Activated CD4-positive, alpha-beta T cell treated with anti-CD3 and anti-CD28 coated beads for 36 hours (primary cell): ENCODE measurements around the gene FTL. TPM values are rescaled to one million over a fixed set of nuclear protein-coding genes. Genes with fewer than 3 reads are reported as not detected.

Experiments
- ATAC-seq: fragments of 200-7000 bp; cut with Tn5 transposase; one replicate; pipeline ENCODE4 v1.10.0; 2021; ENCODE audit warnings: mild to moderate bottlenecking, moderate library complexity
- CTCF ChIA-PET: fragments of 350-600 bp; sonication (Branson Sonifier 250); formaldehyde crosslinking; loops from one replicate; lab custom pipeline; 2021; ENCODE audit warnings: antibody characterized with exemption; lab: Charles Lee
- POLR2A ChIA-PET: fragments of 350-600 bp; sonication (Branson Sonifier 250); formaldehyde crosslinking; loops from one replicate; lab custom pipeline; 2021; ENCODE audit warnings: antibody characterized with exemption, inconsistent platforms; lab: Charles Lee
- DNase-seq: peaks from one replicate; pipeline ENCODE4 v3.0.0-alpha.2; 2020
- H3K27ac Mint-ChIP-seq: one replicate; pipeline ENCODE4 v1.8.0; 2021; ENCODE audit warnings: mixed read lengths
- H3K27me3 Mint-ChIP-seq: one replicate; pipeline ENCODE4 v1.8.0; 2021; ENCODE audit warnings: mixed read lengths
- H3K36me3 Mint-ChIP-seq: one replicate; pipeline ENCODE4 v1.8.0; 2021; ENCODE audit warnings: low read depth, mixed read lengths
- H3K4me1 Mint-ChIP-seq: one replicate; pipeline ENCODE4 v1.8.0; 2021; ENCODE audit warnings: mixed read lengths
- H3K4me3 Mint-ChIP-seq: one replicate; pipeline ENCODE4 v1.8.0; 2021; ENCODE audit warnings: mild to moderate bottlenecking, moderate library complexity, mixed read lengths
- H3K9me3 Mint-ChIP-seq: one replicate; pipeline ENCODE4 v1.8.0; 2021; ENCODE audit warnings: low read depth, mixed read lengths
- intact Hi-C, 2 experiments: fragments of 100-400 bp; cut with DNase I in 1 of 2; cut with micrococcal nuclease in 1 of 2; formaldehyde crosslinking; loops; one replicate each; pipeline versions ENCODE4 v1.14.2 to v1.15.1; 2022 to 2024; cut with DNase I, micrococcal nuclease
- total RNA-seq, 2 experiments: library from RNA; stranded (reverse); gene quantifications; one replicate each; pipeline ENCODE4 v1.2.3, GENCODE V29; 2021

The FTL gene
- total RNA-seq, 2 experiments from 2014 or later = 809 to 1,111 TPM

GRCh38 chr19:48977061-48977460 lies 12.0 kb downstream of the FTL start:
- ChIA-PET CTCF (interaction anchor here (0.7 to 6.0 kb wide), 6 partner anchors 8 to 330 kb away, joined by 3 to 45 read pairs (median 4); partner anchors contain the start of genes GYS1 and RUVBL2), POLR2A (no interaction called here)
- H3K4me1 Mint-ChIP-seq = peaks cover 6% of the 10 kb centered on the region
- H3K4me3 Mint-ChIP-seq = no peak overlapping the region
- ATAC-seq (no peak), DNase-seq (no peak)
- no peak overlapping the region for H3K27ac Mint-ChIP-seq
- no peaks in the 10 kb centered on the region for H3K9me3 Mint-ChIP-seq
- no peaks in the 10 kb centered on the region for H3K27me3 Mint-ChIP-seq
- peaks cover 33% of the 10 kb centered on the region for H3K36me3 Mint-ChIP-seq
- intact Hi-C loops = no loop called here

GRCh38 chr19:48982280-48982679 lies 17.2 kb downstream of the FTL start:
- no peak overlapping the region for H3K27ac Mint-ChIP-seq
- H3K4me3 Mint-ChIP-seq = no peak overlapping the region
- ATAC-seq (no peak), DNase-seq (no peak)
- intact Hi-C loops = no loop called here
- POLR2A ChIA-PET = no interaction called here
- H3K4me1 Mint-ChIP-seq = peaks cover 8% of the 10 kb centered on the region
- H3K27me3 Mint-ChIP-seq = no peaks in the 10 kb centered on the region
- peaks cover 30% of the 10 kb centered on the region for H3K36me3 Mint-ChIP-seq
- H3K9me3 Mint-ChIP-seq = no peaks in the 10 kb centered on the region
- CTCF ChIA-PET = interaction anchor here (2.2 kb wide), 1 partner anchor 11 kb away, joined by 11 read pairs; the partner anchor contains the start of genes GYS1 and RUVBL2

- DNase-seq = no peak
- no peak overlapping the region for H3K4me3 Mint-ChIP-seq
- intact Hi-C loops = no loop called here
- ChIA-PET POLR2A (no interaction called here), CTCF (interaction anchor here (0.6 to 2.0 kb wide), 3 partner anchors 8 to 213 kb away, joined by 3 to 6 read pairs (median 4); no protein-coding TSS in a partner anchor)
- no peaks in the 10 kb centered on the region for H3K27me3 Mint-ChIP-seq
- H3K27ac Mint-ChIP-seq = no peak overlapping the region
- peaks cover 18% of the 10 kb centered on the region for H3K4me1 Mint-ChIP-seq
- ATAC-seq = no peak
- peaks cover 42% of the 10 kb centered on the region for H3K36me3 Mint-ChIP-seq
- H3K9me3 Mint-ChIP-seq = no peaks in the 10 kb centered on the region
Observed at GRCh38 chr19:48985711-48986110, 20.6 kb downstream of the FTL start.

- CTCF ChIA-PET = interaction anchor here (0.7 to 2.0 kb wide), 3 partner anchors 9 to 169 kb away, joined by 3 to 6 read pairs (median 5); partner anchors contain the start of gene HRC
- H3K4me1 Mint-ChIP-seq = peaks cover 23% of the 10 kb centered on the region
- POLR2A ChIA-PET = no interaction called here
- intact Hi-C loops = no loop called here
- H3K27ac Mint-ChIP-seq = no peak overlapping the region
- H3K9me3 Mint-ChIP-seq = no peaks in the 10 kb centered on the region
- ATAC-seq = no peak
- H3K36me3 Mint-ChIP-seq = peaks cover 43% of the 10 kb centered on the region
- H3K27me3 Mint-ChIP-seq = no peaks in the 10 kb centered on the region
- H3K4me3 Mint-ChIP-seq = no peak overlapping the region
- no peak for DNase-seq
Observed at GRCh38 chr19:48986211-48986610, 21.1 kb downstream of the FTL start.

GRCh38 chr19:48987323-48987722 lies 22.2 kb downstream of the FTL start:
- ATAC-seq (peak; percentile 38), DNase-seq (no peak)
- Mint-ChIP-seq H3K9me3 (no peaks in the 10 kb centered on the region), H3K4me1 (peaks cover 29% of the 10 kb centered on the region), H3K4me3 (no peak overlapping the region), H3K36me3 (peaks cover 38% of the 10 kb centered on the region), H3K27ac (peak overlapping the region; percentile 53), H3K27me3 (no peaks in the 10 kb centered on the region)
- POLR2A ChIA-PET = interaction anchor here (0.6 to 0.9 kb wide), 2 partner anchors 101 to 107 kb away, joined by 3 to 5 read pairs; no protein-coding TSS in a partner anchor
- intact Hi-C loops = no loop called here
- CTCF ChIA-PET = interaction anchor here (0.6 to 2.0 kb wide), 4 partner anchors 10 to 21 kb away, joined by 3 to 6 read pairs (median 4); no protein-coding TSS in a partner anchor

- no peaks in the 10 kb centered on the region for H3K9me3 Mint-ChIP-seq
- H3K27ac Mint-ChIP-seq = peak overlapping the region; percentile 20
- no peak for DNase-seq
- intact Hi-C loops = no loop called here
- H3K36me3 Mint-ChIP-seq = peaks cover 36% of the 10 kb centered on the region
- no peak overlapping the region for H3K4me3 Mint-ChIP-seq
- H3K4me1 Mint-ChIP-seq = peaks cover 30% of the 10 kb centered on the region
- H3K27me3 Mint-ChIP-seq = no peaks in the 10 kb centered on the region
- POLR2A ChIA-PET = no interaction called here
- no peak for ATAC-seq
- CTCF ChIA-PET = no interaction called here
Observed at GRCh38 chr19:48988286-48988685, 23.2 kb downstream of the FTL start.

GRCh38 chr19:48988860-48989259 lies 23.8 kb downstream of the FTL start:
- ATAC-seq (no peak), DNase-seq (no peak)
- Mint-ChIP-seq H3K27me3 (no peaks in the 10 kb centered on the region), H3K4me1 (peaks cover 33% of the 10 kb centered on the region), H3K9me3 (no peaks in the 10 kb centered on the region), H3K4me3 (no peak overlapping the region), H3K27ac (no peak overlapping the region), H3K36me3 (peaks cover 37% of the 10 kb centered on the region)
- ChIA-PET CTCF (interaction anchor here (0.7 to 1.6 kb wide), 2 partner anchors 18 to 98 kb away, joined by 3 to 4 read pairs; no protein-coding TSS in a partner anchor), POLR2A (no interaction called here)
- intact Hi-C loops = no loop called here

- Mint-ChIP-seq H3K9me3 (no peaks in the 10 kb centered on the region), H3K27me3 (no peaks in the 10 kb centered on the region), H3K36me3 (peaks cover 40% of the 10 kb centered on the region), H3K4me1 (peaks cover 41% of the 10 kb centered on the region), H3K4me3 (no peak overlapping the region), H3K27ac (peak overlapping the region; percentile 64)
- POLR2A ChIA-PET = no interaction called here
- intact Hi-C loops = loop anchor here (5.0 to 10.0 kb wide), 4 partner anchors 155 to 688 kb away; partner anchors contain the start of genes EMP3 (in 1 of the 2), PRMT1 (in 1 of the 2) and PRR12 (in 1 of the 2)
- ATAC-seq = no peak
- DNase-seq = no peak
- CTCF ChIA-PET = interaction anchor here (0.7 to 1.6 kb wide), 3 partner anchors 9 to 98 kb away, joined by 3 to 4 read pairs (median 3); no protein-coding TSS in a partner anchor
Observed at GRCh38 chr19:48989701-48990291, 24.7 kb downstream of the FTL start.

GRCh38 chr19:48990400-48990799 lies 25.3 kb downstream of the FTL start:
- peaks cover 47% of the 10 kb centered on the region for H3K4me1 Mint-ChIP-seq
- intact Hi-C loops = loop anchor here (5.0 to 10.0 kb wide), 4 partner anchors 154 to 687 kb away; partner anchors contain the start of genes EMP3 (in 1 of the 2), PRMT1 (in 1 of the 2) and PRR12 (in 1 of the 2)
- POLR2A ChIA-PET = no interaction called here

GRCh38 chr19:48991011-48991609 lies 26.0 kb downstream of the FTL start:
- CTCF ChIA-PET = interaction anchor here (0.9 to 3.4 kb wide), 2 partner anchors 13 to 20 kb away, joined by 3 to 45 read pairs; no protein-coding TSS in a partner anchor
- intact Hi-C loops = loop anchor here (5.0 to 10.0 kb wide), 4 partner anchors 154 to 686 kb away; partner anchors contain the start of genes EMP3 (in 1 of the 2), PRMT1 (in 1 of the 2) and PRR12 (in 1 of the 2)
- DNase-seq (no peak), ATAC-seq (no peak)
- Mint-ChIP-seq H3K27me3 (no peaks in the 10 kb centered on the region), H3K4me3 (no peak overlapping the region), H3K27ac (no peak overlapping the region), H3K4me1 (peaks cover 51% of the 10 kb centered on the region), H3K36me3 (peaks cover 39% of the 10 kb centered on the region), H3K9me3 (no peaks in the 10 kb centered on the region)
- POLR2A ChIA-PET = interaction anchor here (0.6 kb wide), 1 partner anchor 179 kb away, joined by 6 read pairs; no protein-coding TSS in a partner anchor

More at GRCh38 chr19:48990400-48990799, 25.3 kb downstream of the FTL start:
- Mint-ChIP-seq H3K27me3 (no peaks in the 10 kb centered on the region), H3K4me3 (peak overlapping the region; percentile 3), H3K27ac (peak overlapping the region; percentile 64), H3K9me3 (no peaks in the 10 kb centered on the region), H3K36me3 (peaks cover 43% of the 10 kb centered on the region)
- no peak for DNase-seq
- no peak for ATAC-seq
- CTCF ChIA-PET = interaction anchor here (1.6 kb wide), 1 partner anchor 20 kb away, joined by 4 read pairs; no protein-coding TSS in a partner anchor
